GM21447 (cell line): ENCODE results near the gene ZNF669.

Experiments
- ATAC-seq: cut with Tn5 transposase; IDR thresholded peaks from one replicate; pipeline ENCODE4 v1.9.1; 2021; ENCODE audit not compliant: unreplicated experiment

ZNF669 gene

GRCh38 chr1:247111700-247112478 lies 7.7 kb upstream of the ZNF669 start:
- ATAC-seq = no peak

- no peak for ATAC-seq
These were observed 7.1 kb upstream of the ZNF669 start for GRCh38 chr1:247111259-247111699.

- no peak for ATAC-seq
These were observed 6.6 kb upstream of the ZNF669 start for GRCh38 chr1:247110627-247111258.

- ATAC-seq = no peak
These were observed 3.5 kb upstream of the ZNF669 start for GRCh38 chr1:247107694-247108093.

- ATAC-seq = no peak
These were observed 1.8 kb upstream of the ZNF669 start for GRCh38 chr1:247105966-247106365.

GRCh38 chr1:247104965-247105364 lies 809 bp upstream of the ZNF669 start:
- no peak for ATAC-seq

- ATAC-seq = no peak
These were observed 1.8 kb downstream of the ZNF669 start for GRCh38 chr1:247102381-247102780.

- no peak for ATAC-seq
These were observed 3.4 kb downstream of the ZNF669 start for GRCh38 chr1:247100676-247101279.

GRCh38 chr1:247096958-247097357 lies 7.2 kb downstream of the ZNF669 start:
- no peak for ATAC-seq

- ATAC-seq = no peak
These were observed 7.6 kb downstream of the ZNF669 start for GRCh38 chr1:247096544-247096943.

GRCh38 chr1:247096112-247096511 lies 8.0 kb downstream of the ZNF669 start:
- ATAC-seq = no peak

- no peak for ATAC-seq
These were observed 13.7 kb downstream of the ZNF669 start for GRCh38 chr1:247090455-247090854.

- no peak for ATAC-seq
These were observed 14.4 kb downstream of the ZNF669 start for GRCh38 chr1:247089616-247090375.

- no peak for ATAC-seq
These were observed 15.2 kb downstream of the ZNF669 start for GRCh38 chr1:247088967-247089366.

GRCh38 chr1:247087256-247087655 lies 16.9 kb downstream of the ZNF669 start:
- no peak for ATAC-seq

GRCh38 chr1:247085310-247085709 lies 18.8 kb downstream of the ZNF669 start:
- ATAC-seq = no peak

- ATAC-seq = no peak
These were observed 19.4 kb downstream of the ZNF669 start for GRCh38 chr1:247084771-247085170.

GRCh38 chr1:247079141-247079874 lies 24.8 kb downstream of the ZNF669 start:
- no peak for ATAC-seq

GRCh38 chr1:247078258-247079140 lies 25.7 kb downstream of the ZNF669 start, which contains the start of gene ZNF670:
ZNF670 (minus strand) TSS chr1:247078811; CDS start chr1:247078596, 215 bp downstream.
- ATAC-seq = peak; percentile 100

- ATAC-seq = peak; percentile 8
These were observed 26.3 kb downstream of the ZNF669 start for GRCh38 chr1:247077876-247078257.
